CD4-positive, alpha-beta T cell treated with Interferon alpha-2 for 1 hour (primary cell): Measurements from ENCODE around the gene TMEM131L.
A peak's percentile ranks its signal among the peaks of the same experiment; 100 is the strongest.
"Not testable (repeated sequence)": the region's sequence is repeated elsewhere in the genome, so short reads cannot be mapped to it uniquely, and the experiment has no call there.

Source experiments
- DNase-seq, 2 donors: peaks; one replicate each; pipeline ENCODE4 v3.0.0-alpha.2; 2020 to 2022

The TMEM131L gene, protein sequence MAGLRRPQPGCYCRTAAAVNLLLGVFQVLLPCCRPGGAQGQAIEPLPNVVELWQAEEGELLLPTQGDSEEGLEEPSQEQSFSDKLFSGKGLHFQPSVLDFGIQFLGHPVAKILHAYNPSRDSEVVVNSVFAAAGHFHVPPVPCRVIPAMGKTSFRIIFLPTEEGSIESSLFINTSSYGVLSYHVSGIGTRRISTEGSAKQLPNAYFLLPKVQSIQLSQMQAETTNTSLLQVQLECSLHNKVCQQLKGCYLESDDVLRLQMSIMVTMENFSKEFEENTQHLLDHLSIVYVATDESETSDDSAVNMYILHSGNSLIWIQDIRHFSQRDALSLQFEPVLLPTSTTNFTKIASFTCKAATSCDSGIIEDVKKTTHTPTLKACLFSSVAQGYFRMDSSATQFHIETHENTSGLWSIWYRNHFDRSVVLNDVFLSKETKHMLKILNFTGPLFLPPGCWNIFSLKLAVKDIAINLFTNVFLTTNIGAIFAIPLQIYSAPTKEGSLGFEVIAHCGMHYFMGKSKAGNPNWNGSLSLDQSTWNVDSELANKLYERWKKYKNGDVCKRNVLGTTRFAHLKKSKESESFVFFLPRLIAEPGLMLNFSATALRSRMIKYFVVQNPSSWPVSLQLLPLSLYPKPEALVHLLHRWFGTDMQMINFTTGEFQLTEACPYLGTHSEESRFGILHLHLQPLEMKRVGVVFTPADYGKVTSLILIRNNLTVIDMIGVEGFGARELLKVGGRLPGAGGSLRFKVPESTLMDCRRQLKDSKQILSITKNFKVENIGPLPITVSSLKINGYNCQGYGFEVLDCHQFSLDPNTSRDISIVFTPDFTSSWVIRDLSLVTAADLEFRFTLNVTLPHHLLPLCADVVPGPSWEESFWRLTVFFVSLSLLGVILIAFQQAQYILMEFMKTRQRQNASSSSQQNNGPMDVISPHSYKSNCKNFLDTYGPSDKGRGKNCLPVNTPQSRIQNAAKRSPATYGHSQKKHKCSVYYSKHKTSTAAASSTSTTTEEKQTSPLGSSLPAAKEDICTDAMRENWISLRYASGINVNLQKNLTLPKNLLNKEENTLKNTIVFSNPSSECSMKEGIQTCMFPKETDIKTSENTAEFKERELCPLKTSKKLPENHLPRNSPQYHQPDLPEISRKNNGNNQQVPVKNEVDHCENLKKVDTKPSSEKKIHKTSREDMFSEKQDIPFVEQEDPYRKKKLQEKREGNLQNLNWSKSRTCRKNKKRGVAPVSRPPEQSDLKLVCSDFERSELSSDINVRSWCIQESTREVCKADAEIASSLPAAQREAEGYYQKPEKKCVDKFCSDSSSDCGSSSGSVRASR (N-terminal part only)

GRCh38 chr4:153466081-153466948, at the start of gene TMEM131L:
Gene TMEM131L (plus strand): TSS chr4:153466360. CDS start chr4:153466398, 38 bp downstream.
- peak; percentile 76 to 85 for DNase-seq

GRCh38 chr4:153416456-153416855, 49.7 kb upstream of the TMEM131L start:
- DNase-seq, result not testable (repeated sequence)

- no peak for DNase-seq
Observed at GRCh38 chr4:153418121-153418520, 48.0 kb upstream of the TMEM131L start.

GRCh38 chr4:153418558-153418957, 47.6 kb upstream of the TMEM131L start:
- no peak for DNase-seq

GRCh38 chr4:153419029-153419428, 47.1 kb upstream of the TMEM131L start:
- DNase-seq, result no peak

DNA sequence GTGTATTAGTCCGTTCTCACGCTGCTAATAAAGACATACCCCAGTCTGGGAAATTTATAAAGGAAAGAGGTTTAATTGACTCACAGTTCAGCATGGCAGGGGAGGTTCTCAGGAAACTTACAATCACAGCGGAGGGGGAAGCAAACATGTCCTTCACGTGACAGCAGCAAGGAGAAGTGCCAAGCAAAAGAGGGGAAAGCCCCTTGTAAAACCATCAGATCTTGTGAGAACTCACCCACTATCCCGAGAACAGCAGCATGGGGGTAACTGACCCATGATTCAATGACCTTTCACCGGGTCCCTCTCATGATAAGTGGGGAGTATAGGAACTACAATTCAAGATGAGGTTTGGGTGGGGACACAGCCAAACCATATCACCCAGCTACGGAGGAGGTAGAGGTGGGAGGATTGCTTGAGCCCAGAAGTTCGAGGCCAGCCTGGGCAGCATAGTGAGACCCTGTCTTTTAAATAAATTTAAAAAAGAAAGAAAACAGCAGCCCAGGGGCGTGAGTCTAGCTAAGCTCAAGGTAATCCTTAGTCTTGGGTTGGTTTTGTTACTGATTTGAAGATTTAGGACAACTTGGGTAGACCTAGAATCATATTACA, 46.4 kb upstream of the TMEM131L start:
- no peak for DNase-seq

GRCh38 chr4:153420361-153420760, 45.8 kb upstream of the TMEM131L start:
- DNase-seq, result no peak

- no peak for DNase-seq
Observed at GRCh38 chr4:153421941-153422340, 44.2 kb upstream of the TMEM131L start.

DNA sequence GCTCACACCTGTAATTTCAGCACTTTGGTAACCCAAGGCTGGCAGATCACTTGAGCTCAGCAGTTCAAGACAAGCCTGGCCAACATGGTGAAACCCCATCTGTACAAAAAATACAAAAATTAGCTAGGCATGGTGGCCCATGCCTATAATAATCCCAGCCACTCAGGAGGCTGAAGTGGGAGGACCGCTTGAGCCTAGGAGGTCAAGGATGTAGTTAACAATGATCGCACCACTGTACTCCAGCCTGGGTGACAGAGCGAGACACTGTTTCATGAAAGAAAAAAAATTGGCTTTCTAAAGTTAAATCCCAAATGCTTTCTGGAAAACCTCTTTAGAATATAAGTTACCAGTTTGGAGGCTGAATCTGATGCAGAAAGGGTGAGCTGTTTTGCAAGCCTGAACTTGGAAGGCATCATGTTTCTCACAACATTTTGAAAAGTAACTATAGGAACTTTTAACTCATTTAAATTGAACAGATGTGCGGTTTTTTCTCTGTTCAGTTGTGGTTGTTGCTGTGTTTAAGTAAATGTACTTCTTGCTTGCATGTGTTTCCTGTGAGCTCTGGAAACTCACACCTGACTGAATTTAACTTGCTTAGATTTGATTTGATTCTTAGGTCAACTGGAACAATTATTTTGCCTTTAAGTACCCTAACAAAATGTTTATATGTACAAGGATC, 39.8 kb upstream of the TMEM131L start:
- DNase-seq, result peak in 1 of 2 donors; percentile 46

- no peak for DNase-seq
Observed at GRCh38 chr4:153427363-153428071, 38.6 kb upstream of the TMEM131L start.

DNA sequence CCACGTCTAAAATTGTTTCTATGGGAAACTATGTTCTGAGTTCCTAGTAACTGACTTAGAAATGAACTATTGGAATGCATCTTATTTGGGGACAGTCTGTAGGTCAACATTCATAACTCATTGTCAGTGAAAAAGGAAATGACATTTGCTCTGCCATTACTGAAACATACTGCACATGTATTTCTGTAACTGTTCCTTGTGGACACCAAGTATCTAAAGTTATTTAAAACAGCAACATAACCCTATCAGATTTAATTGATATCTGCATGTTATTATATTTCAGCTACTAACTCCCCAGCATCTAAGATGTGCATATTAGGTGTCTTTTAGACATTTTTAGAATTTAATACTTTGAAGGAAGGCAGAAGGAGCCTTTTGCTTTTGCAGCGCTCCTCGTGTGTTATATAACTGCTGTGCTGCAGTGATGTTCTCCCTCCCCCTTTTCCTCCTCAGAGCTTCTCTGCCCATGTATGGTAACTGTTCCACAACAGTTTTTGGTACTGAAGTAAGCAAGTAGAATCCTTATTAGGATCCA, 37.2 kb upstream of the TMEM131L start:
- DNase-seq, result no peak

DNA sequence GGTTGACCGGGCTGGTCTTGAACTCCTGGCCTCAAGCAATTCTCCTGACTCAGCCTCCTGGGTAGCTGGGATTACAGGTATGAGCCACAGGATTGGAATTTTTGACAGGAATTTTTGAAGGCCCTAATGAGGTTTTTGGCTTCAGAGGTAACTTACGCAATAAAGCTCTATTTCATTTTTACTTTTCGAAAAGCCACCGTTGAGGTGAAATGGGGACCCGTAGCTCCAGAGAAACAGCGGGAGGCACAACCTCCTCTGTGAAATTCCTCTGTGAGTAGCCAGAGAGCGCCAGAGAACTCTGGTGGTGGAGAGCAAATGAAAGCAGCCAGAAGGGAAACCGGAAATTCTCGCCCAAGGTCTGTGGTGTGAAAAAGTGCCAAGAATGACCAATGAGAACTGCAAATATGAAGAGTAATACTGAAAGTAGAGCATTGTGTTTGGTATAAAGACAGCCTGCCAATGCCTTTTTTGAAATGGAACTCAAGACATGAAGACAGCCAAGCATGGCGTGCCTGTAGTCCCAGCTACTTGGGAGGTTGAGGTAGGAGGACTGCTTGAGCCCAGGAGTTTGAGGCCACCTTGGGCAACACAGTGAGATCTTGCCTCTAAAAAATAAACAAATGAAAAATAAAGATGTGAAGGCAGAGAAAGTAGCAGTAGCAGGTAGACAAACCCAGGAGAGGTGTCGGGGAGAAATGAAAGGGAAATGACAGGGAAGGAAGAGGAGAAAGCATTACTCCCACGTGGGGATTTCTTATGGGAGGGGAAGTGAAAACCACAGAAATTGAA, 33.0 kb upstream of the TMEM131L start:
- DNase-seq, result peak; percentile 77 to 87

DNA sequence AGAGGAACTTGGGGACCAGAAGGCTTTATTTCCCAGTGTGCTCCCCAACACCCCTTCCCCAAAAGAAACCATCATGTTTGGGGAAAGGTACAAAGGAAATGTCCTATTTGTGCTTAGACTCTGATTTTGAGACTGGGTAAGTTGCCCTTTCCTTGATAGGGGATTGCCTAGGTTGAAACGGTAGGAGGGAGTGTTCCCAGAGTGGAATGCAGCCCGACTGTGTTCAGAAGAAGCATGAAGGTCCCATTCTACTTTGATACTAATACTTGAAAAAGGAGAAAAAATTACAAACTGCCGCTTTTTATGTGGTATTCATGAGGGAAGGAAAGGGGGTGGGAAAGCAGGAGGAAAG, 32.4 kb upstream of the TMEM131L start:
- peak in 1 of 2 donors; percentile 17 for DNase-seq

DNA sequence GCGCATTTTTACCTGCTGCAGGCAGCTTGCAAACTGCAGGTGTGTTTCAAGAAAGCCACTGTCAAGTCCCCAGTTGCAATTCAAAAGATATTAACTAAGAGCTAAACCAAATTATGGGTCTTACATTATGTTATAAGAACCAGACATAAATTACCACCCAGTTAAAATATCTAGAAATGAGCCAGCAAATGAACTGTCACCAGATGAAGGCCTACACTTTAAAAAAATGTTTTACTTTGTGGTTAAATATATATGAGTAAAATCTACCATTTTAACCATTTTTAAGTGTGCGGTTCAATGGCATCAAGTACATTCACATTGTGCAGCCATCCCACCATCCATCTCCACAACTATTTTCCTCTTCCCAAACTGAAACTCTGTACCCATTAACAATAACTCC, 32.0 kb upstream of the TMEM131L start:
- DNase-seq, result no peak

- DNase-seq, result peak; percentile 55 to 69
Observed at GRCh38 chr4:153438916-153439756, 27.0 kb upstream of the TMEM131L start.

GRCh38 chr4:153439831-153440230, 26.3 kb upstream of the TMEM131L start:
- no peak for DNase-seq

GRCh38 chr4:153440475-153440874, 25.7 kb upstream of the TMEM131L start:
- no peak for DNase-seq
